ENCODE results near the gene EIF3D.
A peak's percentile ranks its signal among the peaks of the same experiment; 100 is the strongest.
"Not testable (repeated sequence)": the region's sequence is repeated elsewhere in the genome, so short reads cannot be mapped to it uniquely, and the experiment has no call there.

Gene EIF3D

DNA sequence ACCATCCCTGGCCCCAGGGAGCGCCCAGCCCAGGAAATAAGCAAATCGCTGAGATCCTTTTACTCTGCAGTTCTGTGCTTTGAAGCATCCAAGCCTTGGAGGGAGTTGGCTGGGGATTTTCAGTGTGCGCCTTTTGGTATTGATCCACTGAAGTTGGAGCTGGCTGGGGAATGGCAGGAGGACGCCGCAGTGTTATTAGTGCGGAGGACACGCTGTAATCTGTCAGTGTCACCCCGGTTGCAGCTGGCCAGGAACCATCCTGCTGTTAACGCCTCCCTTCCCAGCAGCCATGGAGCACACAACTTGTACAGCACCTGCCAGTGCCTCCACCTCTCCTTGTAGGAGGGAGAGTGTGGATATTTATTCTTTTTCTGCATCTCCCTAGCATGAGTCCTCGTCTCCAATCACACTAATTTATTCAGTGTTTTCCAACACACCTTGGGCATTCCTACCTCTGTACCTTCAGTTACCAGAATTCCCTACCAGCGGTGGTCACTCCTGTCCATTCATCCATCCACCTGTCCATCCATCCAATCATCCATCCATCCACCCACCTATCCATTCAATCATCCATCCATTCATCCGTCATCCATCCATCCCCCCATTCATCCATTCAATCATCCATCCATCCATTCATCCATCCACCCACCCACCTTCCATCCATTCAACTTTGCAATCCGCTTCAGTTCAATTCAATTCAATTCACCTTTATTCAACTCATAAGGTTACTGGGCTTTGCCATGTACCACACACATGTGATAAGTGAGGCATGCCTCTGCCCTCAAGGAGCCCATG lies 21.9 kb upstream of the EIF3D start:
- no peak for DNase-seq

GRCh38 chr22:36549033-36549432 lies 20.1 kb upstream of the EIF3D start:
- DNase-seq, result no peak

DNA sequence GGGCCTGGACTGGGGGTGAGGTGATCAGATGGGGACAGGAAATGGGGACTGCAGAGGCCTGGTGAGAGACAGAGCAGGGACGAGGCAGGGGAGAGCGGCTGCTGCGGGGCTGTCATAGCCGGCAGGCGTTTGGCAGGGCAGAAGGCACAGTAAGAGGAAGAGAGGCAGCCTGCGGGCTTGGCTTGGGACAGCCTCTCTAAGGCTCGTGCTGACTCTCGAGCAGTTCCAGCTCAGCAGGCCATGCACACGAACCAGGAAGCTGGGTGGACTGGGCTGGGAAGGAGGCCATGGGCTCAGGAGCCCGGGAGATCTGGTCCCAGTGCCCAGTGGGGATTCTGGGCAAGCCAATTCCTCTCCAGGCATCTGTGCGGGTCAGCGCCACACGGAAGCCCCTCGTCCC lies 19.6 kb upstream of the EIF3D start:
- DNase-seq, result no peak

- DNase-seq, result no peak
Observed at GRCh38 chr22:36546932-36547331, 18.0 kb upstream of the EIF3D start.

- peak in 38 of 56 donors; percentile 3 to 53 (median 20) for DNase-seq
Observed at GRCh38 chr22:36546092-36546804, 17.3 kb upstream of the EIF3D start.

DNA sequence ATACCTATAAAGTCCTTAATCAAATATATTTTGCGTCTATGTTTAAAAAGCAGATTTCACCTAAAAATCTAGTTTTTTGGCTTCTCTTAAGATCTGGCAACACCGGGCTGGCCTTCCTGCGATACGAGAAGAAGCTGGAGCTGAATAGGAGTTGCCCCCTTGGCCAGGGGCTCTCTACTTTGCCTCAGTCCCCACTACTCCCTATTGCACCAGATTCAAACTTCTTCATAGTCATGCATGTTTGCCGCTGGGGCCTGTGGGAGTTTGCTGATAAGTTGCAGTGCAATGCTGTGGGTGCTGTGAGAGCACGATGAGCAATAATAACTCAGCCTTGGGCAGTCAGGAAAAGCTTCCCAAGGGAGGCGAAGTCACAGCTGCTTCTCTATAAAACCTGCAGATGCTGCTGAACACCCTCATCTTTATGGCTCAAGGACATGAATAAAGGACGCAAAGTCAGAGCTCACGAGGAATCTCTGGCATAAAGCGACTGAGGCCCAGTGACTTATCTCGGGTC lies 15.2 kb upstream of the EIF3D start:
- no peak for DNase-seq

GRCh38 chr22:36541831-36542411 lies 13.0 kb upstream of the EIF3D start:
- DNase-seq, result peak in 16 of 56 donors; percentile 1 to 31 (median 13)

- no peak for DNase-seq
Observed at GRCh38 chr22:36540867-36541642, 12.1 kb upstream of the EIF3D start.

- DNase-seq, result no peak
Observed at GRCh38 chr22:36538529-36538928, 9.6 kb upstream of the EIF3D start.

DNA sequence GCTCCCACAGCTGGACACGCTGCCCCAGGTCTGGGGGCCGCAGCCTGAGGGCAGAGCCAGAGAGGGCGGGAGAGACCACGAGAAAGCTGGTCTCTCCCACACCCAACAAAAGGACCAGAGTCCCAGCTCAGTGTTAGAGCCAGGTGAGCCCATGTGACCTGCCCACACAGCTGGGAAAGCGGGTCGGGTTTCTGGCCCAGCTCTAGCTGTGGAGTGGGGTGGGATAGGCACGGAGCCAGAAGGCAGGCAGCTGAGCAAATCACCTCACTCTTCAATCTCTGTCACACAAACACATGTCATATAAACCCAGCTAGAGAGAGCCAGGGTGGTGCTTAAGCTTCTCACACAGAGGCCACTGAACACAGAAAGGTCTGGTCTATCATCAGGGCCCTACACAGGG lies 7.8 kb upstream of the EIF3D start:
- no peak for DNase-seq

DNA sequence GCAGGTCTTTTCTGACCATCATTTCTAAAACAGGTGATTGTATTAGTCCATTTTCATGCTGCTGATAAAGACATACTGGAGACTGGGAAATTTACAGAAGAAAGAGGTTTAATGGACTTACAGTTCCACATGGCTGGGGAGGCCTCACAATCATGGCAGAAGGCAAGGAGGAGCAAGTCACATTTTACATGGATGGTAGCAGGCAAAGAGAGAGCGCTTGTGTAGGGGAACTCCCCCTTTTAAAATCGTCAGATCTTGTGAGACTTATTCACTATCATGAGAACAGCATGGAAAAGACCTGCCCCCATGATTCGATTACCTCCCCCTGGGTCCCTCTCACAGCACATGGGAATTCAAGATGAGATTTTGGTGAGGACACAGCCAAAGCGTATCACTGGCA lies 4.4 kb upstream of the EIF3D start:
- DNase-seq, result not testable (repeated sequence)

GRCh38 chr22:36532466-36532865 lies 3.5 kb upstream of the EIF3D start:
- no peak for DNase-seq

DNA sequence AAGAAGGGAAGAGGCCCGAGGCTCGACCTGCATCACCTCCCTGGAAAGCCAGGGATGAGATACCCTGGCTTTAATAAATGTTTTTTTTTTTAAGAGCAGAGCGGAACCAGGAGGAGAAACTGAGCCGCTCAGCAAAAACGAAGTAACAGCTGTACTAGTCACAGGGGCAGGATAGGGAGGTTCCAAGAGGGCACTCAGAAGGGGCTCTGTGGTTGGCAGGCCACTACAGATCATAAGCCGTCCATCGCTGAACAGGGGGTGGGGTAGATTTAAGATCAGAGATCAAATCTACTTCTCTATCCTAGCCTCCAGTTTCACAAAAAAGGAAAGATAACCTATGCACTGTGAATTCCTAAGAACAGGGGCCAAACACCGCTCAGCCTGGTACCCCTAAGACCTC lies 625 bp downstream of the EIF3D start:
- no peak for DNase-seq

DNA sequence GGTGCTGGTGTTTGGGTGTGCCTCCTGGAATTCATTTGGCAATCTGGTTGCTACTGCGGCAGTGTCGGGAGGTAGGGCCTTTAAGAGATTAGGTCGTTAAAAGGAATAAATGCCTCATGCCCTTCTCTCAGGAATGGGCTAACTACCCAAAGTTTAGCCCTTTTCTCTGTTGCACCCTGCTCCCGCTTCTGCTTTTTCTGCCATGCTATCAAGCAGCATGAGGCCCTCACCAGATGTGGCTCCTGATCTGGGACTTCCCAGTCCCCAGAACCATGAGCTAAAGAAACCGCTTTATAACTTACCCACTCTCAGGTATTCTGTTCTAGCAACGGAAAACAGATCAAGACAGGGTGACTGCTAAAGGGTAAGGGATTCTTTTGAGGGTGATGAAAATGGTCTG lies 6.3 kb downstream of the EIF3D start:
- no peak for DNase-seq

DNA sequence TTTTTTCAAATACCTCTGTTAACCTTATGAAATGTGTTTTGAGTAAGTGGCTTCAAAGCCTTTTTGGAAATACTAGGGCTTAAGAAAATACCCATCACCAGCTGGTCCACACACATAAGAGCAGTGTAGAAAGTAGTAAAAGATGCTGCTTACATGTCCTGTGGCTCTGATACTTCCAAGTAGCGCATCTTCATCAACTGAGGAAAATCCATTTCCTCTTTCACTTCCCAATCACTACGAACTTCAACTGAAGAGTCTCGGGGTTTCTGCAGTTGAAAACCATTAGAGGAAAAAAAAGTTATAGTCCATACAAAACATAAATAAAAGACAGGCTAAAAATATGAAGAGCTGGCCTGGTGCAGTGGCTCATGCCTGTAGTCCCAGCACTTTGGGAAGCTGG lies 8.5 kb downstream of the EIF3D start:
- DNase-seq, result no peak

DNA sequence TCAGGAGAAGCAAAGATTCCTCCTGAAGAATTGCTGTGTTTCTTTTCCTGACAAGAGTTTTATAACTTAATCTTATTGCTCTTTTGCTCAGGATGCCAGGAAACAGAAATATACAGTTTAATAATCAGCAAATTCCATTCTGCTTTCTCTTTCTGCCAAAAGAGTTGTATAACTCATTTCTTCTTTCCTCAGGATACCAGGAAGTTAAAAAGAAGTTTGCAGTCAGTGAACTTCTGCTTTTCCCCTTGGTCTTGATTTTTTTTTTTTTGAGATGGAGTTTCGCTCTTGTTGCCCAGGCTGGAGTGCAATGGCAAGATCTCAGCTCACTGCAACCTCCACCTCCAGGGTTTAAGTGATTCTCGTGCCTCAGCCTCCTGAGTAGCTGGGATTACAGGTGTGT lies 9.1 kb downstream of the EIF3D start:
- not testable (repeated sequence) for DNase-seq

GRCh38 chr22:36514766-36515165 lies 14.2 kb downstream of the EIF3D start:
- DNase-seq, result no peak

- no peak for DNase-seq
Observed at GRCh38 chr22:36512991-36513390, 16.0 kb downstream of the EIF3D start.

DNA sequence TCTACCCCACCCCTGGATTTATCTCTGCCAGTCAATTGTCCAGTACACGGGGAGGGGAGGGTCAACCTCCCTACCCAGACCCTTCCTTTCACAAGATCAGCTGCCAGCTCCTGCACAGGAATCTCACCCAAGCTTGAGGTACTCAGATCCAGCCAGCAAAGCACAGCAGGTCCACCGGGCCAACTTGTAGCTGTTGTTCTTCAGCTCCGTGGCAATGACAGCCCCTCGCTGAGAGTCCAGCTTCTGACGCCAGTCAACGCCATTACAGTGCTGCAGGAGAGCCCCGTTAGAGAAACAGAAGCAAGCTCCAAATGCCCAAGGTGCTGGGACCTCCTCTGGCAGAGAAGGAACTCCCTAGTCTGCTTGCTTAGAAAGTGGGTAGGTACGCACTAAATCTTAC lies 16.6 kb downstream of the EIF3D start:
- no peak for DNase-seq

- DNase-seq, result peak in 8 of 56 donors; percentile 2 to 44 (median 6)
Observed at GRCh38 chr22:36510966-36511881, 17.7 kb downstream of the EIF3D start.

All from amygdala (tissue), 56 donors.